HG02981 (cell line): ENCODE measurements around the gene STAT2.
A peak's percentile ranks its signal among the peaks of the same experiment; 100 is the strongest.
"Not testable (repeated sequence)": the region's sequence is repeated elsewhere in the genome, so short reads cannot be mapped to it uniquely, and the experiment has no call there.

Experiments used
- ATAC-seq: cut with Tn5 transposase; IDR thresholded peaks from one replicate; pipeline ENCODE4 v1.9.1; 2021; ENCODE audit warnings: mild to moderate bottlenecking, moderate library complexity; ENCODE audit not compliant: unreplicated experiment

The STAT2 gene

DNA sequence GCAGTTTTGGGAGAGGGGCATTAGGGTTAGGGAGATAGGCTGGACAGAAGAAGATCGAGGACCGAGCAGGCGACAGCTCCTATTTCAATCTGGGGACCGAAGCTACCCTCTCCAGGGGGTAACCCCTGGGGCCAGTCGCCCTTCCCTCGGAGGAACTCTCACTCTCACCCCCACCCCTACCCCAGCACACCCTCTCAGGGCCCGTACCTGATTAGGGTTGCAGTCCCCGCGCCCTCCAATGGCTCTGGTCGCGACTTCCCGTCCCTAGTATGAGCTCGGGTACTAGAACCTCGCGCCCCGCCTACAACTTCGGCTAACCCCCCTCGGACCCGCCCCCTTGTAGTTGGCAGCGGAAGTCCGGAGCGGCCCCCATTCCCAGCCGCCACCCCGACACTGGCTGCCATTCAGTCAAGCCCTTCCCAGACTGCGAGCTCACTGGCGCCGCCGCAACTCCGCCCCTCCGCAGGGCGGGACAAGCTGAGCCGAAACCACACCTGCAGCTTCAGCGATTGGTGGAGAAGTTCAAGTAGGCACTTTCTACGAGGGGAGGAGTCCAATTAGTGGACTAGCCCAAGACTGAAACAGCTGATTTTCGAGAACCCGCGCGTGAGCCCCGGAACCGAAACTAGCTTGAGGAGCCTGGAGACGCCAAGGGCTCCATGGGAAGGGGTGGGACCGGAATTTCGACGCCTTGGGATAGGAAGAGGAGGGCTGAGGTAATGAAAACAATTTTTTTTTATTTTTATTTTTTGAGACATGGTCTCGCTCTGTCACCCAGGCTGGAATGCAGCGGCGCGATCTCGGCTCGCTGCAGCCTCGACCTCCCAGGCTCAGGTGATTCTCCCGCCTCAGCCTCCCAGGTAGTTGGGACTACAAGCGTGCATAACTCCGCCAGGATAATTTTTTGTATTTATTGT, at the start of gene STAT2:
TSS of gene STAT2 (minus strand) at position 257 of the 917 bp plus-strand sequence. CDS start 3,536 bp downstream, outside the sequence.
- ATAC-seq, result peak; percentile 95

DNA sequence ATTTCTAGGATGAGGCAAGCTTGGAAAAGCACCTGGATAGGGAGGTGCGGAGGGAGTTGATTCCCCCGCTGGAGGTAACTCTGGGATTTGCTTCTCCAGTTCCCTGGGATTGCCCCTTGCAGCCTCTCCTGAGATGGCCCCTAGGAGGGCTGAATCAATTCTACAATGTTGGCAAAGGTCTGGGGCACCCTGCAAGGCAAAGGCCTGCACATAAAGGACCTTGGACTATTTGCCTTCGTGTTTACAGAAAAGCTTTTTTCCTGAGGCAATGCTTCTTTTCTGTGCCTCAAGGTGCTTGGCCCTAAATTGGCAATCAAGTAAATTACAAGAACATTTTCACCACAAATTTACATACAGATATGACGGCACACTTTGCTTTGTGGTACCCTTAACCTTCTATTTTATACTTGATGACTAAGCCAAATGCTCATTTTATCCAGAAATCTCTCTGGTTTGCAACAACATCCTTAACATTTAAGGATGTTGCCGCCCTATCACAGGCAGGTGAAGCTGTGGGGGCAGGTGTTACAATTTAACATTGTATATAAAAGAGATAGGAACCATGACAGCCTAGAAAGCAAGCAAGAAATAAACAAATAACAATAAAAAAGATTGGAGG, 49.0 kb upstream of the STAT2 start:
- no peak for ATAC-seq

DNA sequence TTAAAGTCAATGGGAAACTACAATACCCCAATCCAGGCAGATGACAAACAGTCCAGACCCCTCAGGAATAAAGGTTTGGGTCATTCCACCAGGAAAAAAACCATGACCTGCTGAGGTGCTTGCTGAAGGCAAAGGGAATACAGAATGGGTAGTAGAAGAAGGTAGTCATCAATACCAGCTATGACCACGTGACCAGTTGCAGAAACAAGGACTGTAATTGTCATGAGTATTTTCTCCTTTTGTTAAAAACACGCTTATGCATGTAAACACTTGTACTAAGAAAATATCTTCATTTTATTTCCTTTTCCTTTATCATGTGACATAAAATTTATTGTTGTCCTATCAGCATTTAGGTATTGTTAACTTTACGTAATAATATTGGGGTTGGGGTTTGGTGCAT, 44.3 kb upstream of the STAT2 start:
- ATAC-seq, result not testable (repeated sequence)

DNA sequence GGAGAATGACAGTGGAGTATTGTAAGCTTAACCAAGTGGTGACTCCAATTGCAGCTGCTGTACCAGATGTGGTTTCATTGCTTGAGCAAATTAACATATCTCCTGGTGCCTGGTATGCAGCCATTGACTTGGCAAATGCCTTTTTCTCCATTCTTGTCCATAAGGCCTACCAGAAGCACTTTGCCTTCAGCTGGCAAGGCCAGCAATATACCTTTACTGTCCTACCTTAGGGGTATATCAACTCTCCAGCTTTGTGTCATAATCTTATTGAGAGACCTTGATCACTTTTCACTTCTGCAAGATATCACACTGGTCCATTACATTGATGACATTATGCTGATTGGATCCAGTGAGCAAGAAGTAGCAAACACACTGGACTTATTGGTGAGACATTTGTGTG, 41.7 kb upstream of the STAT2 start:
- not testable (repeated sequence) for ATAC-seq

DNA sequence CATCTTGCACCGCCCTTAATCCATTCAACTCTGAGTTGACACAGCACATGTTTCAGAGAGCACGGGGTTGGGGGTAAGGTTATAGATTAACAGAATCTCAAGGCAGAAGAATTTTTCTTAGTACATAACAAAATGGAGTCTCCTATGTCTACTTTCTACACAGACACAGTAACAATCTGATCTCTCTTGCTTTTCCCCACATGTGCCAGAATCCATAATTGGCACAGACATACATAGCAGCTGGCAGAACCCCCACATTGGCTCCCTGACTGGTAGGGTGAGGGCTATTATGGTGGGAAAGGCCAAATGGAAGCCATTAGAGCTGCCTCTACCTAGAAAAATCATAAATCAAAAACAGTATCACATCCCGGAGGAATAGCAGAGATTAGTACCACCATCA, 41.2 kb upstream of the STAT2 start:
- not testable (repeated sequence) for ATAC-seq

DNA sequence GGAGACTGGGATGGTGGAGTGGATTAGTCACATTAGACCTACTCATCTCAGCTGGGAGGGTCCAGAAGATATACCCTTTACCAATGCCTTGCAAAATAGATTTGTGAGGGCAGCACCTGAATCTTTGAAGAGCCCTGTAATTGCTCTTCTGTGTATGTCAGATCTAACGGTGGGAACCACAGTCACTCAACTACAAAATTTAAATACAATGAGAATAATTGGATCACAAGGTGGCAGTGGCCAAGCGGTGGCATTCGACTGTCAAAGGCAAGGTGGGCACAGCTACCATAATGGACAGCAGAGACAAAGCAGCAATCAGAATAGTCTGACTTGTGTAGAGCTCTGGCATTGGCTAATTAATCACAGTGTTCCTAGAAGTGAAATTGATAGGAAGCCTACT, 39.6 kb upstream of the STAT2 start:
- ATAC-seq, result not testable (repeated sequence)

DNA sequence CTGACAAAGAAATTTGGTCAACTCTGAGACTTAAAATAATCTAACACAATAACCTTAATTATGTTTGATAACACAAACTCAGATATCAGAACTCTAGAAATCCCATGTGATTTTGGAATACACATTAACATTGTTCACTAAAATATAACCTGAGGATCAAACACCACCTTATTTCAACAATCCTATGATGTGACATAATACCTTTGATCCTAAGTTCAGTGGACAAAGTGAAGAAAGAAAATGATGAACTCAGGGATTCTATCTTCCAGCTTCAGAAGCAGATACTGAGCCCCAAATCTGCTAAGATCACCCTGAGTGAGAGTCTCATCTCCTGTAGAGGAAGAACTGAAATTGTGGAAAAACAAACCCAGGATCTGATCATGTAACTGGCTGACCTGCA, 38.4 kb upstream of the STAT2 start:
- no peak for ATAC-seq

DNA sequence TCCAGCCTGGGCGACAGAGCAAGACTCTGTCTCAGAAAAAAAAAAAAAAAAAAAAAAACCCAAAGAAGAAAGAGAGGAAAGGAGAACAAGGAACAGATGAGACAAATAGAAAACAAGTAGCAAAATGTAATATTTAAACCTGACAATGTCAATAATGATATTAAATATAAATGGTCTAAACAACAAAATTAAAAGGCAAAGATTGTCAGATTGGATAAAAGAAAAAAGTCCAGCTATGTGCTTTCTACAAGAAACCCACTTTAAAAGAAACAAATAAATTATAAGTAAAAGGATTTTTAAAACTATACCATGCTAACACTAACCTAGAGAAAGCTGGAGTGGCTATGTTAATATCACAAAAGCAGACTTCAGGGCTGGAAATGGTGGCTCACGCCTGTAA, 32.4 kb upstream of the STAT2 start:
- ATAC-seq, result no peak

DNA sequence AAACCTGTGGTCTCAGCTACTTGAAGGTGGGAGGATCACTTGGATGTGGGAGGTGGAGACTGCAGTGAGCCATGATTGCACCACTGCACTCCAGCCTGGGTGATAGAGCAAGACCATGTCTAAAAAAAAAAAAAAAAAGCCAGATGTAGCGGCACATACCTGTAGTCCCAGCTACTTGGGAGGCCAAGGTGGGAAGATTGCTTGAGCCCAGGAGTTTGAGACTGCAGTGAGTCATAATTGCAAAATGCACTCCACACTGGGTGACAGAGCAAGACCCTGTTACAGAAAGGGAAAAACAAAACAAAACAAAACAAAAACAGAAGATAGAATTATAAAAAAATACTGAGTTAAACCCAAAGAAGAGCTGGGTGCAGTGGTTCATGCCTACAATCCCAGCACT, 31.8 kb upstream of the STAT2 start:
- ATAC-seq, result no peak

DNA sequence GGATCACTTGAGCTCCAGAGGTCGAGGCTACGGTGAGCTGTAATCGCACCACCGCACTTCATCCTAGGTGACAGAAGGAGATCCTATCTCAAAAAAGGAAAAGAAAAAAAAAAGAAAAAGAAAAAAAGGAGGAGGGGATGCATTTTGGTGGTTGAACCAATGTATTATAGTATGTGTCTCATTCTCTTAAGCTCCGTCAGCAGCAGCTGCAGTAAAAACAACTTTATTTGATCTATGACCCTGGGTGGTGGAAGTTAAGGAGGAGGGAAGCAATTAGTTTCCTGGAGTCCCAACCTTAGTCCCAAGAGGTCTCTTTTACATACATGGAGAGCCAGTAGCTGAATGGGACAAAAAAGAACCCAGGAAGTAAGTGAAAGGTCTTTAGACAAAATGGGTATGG, 29.5 kb upstream of the STAT2 start:
- no peak for ATAC-seq

DNA sequence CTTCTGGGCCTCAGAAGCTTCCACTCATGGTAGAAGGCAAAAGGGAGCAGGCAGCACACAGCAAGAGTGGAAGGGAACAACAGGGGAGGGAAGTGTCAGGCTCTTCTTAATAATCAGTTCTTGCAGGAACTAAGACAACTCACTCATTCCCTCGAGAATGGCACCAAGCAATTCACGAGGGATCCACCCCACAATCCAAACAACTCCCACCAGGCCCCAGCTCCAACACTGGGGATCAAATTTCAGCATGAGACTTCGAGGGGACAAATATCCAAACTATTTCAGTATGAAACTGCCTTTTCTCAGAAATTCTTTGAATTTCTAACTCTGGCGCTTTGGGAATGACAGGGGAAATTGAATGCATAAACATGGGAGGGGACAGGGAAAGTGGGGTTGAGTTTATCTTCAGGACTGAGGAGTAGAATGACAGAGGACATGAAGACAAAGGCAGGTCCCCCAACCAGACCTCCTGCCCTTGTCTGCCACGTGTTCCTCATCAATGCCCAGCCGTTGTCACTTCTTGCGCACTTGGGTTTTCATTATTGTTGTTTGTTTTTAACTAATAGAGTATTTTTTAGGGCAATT, 27.3 kb upstream of the STAT2 start:
- no peak for ATAC-seq

DNA sequence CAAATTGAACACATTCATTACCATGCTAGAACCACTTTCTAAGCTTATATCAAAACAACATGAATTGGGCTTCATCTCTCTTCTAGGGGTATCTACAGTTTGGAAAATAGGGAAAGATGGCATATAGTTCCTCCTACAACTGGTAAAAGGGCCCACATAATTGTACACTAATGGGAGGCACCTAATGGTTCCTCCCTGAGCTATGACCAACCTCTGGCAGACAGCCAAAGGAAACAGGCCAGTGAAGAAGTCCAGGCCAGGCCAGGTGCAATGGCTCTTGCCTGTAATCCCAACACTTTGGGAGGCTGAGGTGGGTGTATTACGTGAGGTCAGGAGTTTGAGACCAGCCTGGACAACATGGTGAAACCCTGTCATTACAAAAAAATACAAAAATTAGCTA, 26.0 kb upstream of the STAT2 start:
- ATAC-seq, result no peak

DNA sequence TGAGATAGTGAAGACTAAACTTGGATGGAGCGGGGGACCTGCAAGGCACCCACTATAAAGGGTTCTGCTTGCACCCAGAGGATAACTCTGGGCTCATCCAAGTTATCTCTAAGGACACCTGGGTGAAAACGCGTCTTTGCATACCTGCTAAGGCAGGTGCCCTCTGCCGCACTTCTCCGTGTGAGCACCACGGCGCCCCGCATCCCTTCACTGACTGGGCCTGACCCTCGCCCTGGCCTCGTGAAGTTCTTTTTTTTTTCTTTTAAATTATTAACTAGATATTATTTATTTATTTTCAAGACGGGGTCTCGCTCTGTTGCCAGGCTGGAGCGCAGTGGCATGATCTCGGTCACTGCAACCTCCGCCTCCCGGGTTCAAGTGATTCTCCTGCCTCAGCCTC, 22.7 kb upstream of the STAT2 start:
- no peak for ATAC-seq

DNA sequence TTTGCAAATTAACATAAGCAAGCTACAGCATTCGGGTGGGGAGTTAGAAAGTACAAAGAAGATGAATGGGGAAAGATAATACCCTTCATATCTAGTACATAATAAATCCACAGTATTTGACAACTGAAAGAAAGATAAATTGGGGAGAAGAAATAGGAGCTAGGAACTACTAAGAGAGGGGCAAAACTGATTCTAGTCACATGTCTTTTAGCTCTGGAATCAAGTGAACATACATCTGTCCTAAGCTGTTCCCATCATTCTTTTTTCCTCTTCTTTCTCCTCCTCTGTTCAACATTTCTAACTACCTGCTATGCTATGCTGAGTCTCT, 18.0 kb upstream of the STAT2 start:
- ATAC-seq, result no peak

DNA sequence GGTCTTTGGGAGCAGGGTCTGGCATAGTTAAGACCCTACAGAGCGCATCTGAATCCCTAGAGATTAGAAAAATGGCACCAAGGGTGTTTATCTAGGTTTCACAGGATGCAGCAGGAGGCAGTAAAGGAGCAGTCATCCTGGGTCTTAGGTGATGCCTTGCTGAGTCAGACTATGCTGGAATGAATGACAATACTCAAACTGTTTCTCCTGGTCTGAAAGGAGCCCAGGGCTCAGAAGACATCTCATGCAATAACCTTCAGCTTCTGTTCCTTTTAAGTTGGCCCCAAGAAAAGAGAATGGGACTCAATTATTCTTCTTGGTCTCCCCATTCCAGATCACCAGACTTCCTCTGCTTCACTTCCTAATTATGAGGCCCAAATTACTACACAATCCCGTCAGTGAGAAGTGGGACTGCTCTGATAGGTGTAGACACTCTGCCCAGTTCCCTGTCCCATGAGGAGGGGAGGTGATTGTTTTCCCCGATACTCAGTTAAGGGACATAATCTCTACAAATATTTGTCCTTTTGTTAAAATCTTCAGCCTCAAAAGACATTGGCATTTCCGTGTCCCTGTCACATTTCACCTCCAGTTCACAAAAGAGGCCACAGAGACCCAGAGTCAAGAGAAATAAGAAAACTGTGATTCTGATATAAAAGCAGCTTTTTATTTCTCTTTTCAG, 17.5 kb upstream of the STAT2 start:
- no peak for ATAC-seq

DNA sequence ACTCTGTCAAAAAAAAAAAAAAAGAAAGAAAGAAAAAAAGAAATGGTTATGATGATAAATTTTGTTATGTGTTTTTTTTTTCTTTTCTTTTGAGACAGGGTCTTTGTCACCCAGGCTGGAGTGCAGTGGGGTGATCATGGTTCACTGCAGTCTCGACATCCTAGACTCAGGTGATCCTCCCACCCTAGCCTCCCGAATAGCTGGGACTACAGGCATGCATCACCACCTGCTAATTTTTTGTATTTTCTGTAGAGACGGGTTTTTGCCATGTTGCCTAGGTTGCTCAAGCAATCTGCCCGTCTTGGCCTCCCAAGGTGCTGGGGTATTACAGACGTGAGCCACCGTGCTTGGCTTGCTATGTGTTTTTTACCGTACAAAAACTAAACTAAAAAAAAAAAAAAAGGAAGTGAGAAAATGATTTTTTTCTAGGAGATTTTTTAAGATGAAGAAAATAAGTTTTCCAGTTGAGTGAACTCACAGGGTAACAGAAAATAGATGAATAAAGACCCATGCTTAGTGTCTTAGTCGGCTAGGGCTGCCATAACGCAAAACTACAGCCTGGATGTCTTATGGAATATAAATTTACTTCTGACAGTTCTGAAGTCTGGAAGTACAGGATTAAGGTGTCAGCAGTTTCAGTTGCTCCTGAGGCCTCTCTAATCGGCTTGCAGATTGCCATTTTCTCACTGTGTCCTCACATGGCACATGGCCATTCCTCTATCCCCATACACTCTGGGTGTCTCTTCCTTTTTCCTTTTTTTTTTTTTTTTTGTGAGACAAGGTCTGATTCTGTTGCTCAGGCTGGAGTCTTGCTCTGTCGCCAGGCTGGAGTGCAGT, 15.9 kb upstream of the STAT2 start:
- ATAC-seq, result peak; percentile 71

DNA sequence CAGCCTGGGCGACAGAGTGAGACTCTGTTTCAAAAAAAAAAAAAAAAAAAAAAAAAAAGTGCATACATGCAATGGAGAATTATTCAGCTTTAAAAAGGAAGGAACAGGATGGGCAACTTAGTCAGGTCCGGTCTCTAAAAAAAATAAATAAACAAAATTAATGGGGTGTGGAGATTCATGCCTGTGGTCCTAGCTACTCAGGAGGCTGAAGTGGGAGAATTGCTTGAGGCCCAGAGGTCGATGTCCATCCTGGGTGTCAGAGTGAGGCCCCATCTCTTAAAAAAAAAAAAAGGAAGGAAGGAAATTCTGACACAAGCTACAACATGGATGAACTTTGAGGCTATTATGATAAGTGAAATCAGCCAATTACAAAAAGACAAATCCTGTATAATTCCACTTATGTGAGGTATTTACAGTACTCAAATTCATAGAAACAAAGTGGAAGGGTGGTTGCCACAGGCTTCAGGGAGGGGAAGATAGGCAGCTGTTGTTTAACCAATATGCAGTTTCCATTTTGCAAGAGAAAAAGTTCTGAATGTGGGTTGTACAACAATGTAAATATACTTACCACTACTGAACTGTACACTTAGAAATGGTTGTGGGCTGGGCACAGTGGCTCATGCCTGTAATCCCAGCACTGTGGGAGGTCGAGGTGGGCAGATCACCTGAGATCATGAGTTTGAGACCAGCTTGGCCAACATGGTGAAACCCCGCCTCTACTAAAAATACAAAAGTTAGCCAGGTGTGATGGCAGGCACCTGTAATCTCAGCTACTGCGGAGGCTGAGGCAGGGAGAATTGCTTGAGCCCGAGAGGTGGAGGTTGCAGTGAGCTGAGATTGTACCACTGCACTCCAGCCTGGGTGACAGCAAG, 15.1 kb upstream of the STAT2 start:
- peak; percentile 19 for ATAC-seq

DNA sequence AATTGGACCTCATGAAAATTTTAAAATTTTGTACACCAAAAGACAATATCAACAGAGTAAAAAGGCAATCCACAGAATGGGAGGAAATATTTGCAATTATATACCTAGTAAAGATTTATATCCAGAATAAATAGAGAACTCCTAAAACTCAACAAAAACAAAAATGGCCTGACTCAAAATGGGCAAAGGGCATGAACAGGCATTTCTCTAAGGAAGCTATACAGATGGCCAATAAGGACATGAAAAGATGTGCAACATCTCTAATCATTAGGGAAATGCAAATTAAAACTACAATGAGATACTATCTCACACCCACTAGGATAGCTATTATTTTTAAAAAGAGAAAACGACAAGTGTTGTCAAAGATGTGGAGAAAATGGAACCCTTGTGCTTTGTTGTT, 13.6 kb upstream of the STAT2 start:
- no peak for ATAC-seq

DNA sequence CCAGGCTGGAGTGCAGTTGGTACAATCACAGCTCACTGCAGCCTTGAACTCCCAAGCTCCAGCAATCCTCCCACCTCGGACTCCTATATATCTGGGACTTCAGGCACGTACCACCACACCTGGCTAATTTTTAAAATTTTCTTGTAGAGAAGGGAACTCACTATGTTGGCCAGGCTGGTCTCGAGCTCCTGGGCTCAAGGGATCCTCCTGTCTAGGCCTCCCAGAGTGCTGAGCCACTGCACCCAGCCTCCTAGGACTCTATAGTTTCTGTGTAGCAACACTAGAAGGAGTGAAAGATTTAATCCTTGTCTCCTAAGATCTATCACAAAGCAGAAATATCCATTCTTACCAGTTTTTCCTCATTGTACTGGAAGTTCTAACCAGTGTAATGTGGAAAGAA, 7.0 kb upstream of the STAT2 start:
- no peak for ATAC-seq
